GM18517 (cell line): ENCODE data around the gene RUVBL1.
"Not testable (repeated sequence)": the region's sequence is repeated elsewhere in the genome, so short reads cannot be mapped to it uniquely, and the experiment has no call there.

Experiments used
- ATAC-seq: cut with Tn5 transposase; IDR thresholded peaks from one replicate; pipeline ENCODE4 v1.9.1; 2021; ENCODE audit warnings: mild to moderate bottlenecking, moderate library complexity; ENCODE audit not compliant: unreplicated experiment

RUVBL1 gene

GRCh38 chr3:128123538-128124368 lies at the start of gene RUVBL1:
TSS of gene RUVBL1 (minus strand) at chr3:128123812. CDS start at chr3:128123724, 88 bp downstream.
- peak; percentile 97 for ATAC-seq

DNA sequence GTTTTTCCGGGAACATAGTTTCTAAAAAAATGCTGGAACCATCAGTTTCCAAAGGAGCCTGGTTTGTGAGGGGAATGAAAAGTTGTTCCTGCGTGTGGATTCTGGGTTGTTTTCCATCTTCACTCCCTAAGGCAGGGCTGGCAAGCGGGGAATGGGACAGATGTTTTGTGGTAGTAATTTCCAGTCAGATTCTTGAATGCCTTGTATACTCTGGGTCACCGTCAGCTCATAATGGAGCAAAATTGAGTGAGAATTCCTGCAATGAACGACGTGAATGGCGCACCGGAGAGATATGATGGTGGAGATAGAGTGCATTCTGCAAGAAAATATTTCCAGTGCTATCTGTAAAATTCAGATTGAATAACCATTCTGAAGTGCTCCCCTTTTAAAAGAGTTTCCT lies 49.6 kb upstream of the RUVBL1 start:
- ATAC-seq: no peak

DNA sequence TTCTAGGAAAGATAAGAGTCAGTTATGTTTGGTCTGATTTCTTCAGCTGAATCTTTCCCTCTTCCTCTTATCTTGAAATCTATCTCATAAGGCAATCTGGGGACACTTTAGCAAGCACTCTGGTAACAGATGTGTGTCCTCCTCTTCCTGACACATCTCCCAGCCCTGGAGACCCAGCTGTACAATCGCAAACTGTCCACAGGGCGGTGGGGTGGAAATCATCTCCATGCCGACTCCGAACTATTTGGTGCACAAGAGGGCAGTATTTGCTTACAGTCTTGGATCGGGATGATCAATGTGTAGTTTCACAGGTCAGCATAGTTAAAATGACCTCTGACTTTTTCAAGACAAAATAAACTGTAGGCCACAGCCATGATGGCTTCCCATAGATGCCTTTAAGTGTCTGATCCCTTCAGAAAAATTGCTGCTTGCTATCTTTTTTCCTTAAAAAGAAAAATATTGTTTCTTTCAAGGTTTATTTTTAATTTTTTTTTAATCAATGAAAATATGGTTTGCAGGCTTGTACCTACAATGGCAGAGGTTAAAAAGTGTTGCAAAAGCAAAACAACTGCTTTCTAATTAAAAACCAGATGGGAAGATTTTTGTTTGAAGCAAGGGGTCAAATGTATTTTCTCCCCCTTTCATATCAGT lies 47.4 kb upstream of the RUVBL1 start:
- ATAC-seq: no peak

GRCh38 chr3:128168836-128169235 lies 45.2 kb upstream of the RUVBL1 start:
- ATAC-seq: no peak

DNA sequence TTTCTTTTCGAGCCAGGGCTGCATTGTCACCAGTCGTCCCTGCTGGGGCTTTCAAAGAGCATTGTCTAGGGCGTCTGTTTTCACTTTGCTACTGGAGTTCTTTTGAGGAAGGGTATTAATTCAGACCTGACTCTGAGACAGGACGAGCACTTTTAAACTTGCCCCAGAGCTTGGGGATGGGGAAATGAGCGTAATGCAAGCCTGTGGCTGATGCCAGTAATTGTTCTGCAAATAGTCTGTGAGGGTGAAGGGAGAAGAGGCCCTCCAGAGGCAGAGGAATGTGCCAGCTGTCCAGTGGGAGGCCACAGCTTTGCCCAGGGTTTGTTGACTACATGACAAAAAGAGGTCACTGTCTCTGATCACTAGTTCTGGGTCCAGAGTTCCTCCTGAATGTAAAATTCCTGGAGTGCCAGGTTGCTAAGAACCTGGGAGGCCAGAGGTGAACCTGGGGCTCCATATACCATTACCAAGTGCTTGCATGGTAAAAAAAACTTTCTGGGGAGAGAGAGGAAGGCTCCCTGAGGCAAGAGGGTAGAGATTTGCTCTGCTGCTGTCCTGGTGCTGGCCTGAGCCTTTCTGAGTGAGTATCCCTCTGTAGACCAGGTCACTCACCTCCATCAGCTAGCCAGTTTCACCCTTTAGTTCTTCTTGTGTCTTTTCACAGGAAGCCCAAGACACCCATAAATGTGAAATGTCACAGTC lies 44.5 kb upstream of the RUVBL1 start:
- ATAC-seq: no peak

- ATAC-seq: no peak
These were observed 44.0 kb upstream of the RUVBL1 start for GRCh38 chr3:128167646-128167972.

DNA sequence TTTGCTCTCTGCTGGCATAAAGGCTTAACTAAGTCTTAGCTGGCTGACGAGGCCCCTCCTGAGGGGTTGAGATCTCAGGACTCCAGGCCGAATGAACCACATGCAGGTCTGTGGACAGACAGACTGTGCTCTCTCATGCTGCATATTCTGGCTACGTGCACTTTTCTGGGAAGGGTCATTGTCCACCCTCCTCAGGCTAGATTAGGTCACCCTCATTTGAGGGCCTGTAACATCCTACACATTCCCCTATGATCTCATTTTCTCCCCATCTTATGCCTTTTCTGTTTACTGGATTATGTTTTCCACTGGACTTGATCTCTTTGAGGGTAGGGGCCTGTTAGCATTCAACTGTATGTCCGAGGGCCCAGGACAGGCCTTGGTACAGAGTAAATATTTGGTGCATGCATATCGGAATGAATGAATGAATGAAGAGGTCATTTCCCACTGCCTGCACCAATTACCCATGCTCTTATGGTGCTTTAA lies 43.4 kb upstream of the RUVBL1 start:
- no peak for ATAC-seq

- ATAC-seq: no peak
These were observed 39.8 kb upstream of the RUVBL1 start for GRCh38 chr3:128163432-128163831.

DNA sequence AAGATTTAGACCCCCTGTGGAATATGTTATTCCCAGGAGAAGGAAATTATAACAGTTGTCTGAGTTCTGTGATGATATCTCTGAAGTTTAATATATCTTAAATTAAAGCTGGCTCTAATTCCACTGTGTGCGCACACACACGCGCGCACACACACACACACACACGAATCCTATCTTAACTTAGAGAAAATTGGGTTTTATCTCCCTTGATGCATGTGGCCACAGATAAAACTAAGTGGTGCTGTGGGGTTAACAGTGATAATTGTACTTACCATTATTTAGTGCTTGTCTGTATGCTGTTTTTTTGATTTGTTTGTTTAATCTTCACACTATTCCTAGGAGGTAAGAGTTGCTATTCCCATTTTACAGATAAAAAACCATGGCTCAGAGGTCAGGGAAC lies 37.0 kb upstream of the RUVBL1 start:
- ATAC-seq: no peak

DNA sequence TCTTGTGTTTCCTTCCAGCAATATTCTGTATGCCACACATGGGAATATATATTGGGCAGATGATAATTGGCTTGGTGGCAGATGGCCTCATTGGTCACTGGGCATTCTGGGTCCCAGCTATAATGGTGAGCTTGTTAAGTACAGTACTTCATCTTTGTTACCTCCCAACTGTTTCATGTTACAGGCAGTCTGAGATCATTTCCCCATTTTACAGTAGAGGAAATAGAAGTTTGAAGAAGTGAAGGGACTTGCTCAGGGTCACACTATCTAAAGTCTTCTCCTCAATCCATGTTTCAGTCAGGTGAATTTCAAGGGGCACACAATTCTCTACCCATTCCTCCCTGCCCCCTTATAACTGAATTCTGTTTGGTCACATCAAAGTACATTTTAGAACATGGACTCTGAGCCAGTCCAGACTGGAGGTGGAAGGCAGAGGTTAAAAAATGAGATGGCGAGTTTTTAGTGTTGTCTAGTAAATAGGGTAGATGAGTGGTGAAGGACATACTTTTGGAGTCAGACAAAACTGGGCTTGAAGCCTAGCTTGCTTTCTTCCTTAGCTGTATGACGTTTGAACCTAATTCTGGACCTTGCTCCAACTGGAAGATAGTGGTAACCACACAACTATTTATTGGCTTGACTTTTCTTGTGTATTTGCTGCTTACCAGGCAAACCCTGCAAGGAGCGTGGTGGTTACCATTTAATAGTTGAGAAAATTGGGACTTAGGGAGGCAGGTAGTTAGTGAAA lies 32.2 kb upstream of the RUVBL1 start:
- no peak for ATAC-seq

GRCh38 chr3:128154354-128154753 lies 30.7 kb upstream of the RUVBL1 start:
- ATAC-seq: not testable (repeated sequence)

GRCh38 chr3:128153156-128154041 lies 29.8 kb upstream of the RUVBL1 start, which contains the start of gene EEFSEC:
TSS of gene EEFSEC (plus strand) at chr3:128153481. CDS start at chr3:128153508, 27 bp downstream.
- ATAC-seq: peak; percentile 83

GRCh38 chr3:128152419-128153155 lies 29.0 kb upstream of the RUVBL1 start:
- no peak for ATAC-seq

DNA sequence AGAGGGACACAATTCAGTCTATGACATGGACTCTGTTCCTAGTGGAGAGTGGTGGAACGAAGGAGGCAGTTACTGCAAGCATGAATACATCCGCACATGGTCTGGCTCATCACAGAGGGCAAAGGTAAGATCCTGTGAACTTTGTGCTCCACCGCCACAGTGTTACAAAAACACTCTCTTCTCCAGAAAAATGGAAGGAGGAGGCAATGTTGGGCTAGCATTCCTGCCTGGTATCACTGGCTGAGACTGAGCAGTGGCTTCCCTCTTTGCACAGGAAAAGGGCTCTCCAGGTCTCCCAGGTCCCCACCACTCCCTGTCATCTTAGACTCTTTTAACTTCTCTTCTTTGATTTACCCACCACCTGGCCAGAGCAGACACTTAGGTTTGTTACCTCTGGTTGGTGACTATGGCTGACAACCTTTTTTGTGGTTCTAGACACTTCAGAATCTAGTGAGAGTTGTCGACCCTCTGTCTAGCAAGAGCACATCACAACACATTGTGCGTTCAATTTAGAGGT lies 28.2 kb upstream of the RUVBL1 start:
- no peak for ATAC-seq

DNA sequence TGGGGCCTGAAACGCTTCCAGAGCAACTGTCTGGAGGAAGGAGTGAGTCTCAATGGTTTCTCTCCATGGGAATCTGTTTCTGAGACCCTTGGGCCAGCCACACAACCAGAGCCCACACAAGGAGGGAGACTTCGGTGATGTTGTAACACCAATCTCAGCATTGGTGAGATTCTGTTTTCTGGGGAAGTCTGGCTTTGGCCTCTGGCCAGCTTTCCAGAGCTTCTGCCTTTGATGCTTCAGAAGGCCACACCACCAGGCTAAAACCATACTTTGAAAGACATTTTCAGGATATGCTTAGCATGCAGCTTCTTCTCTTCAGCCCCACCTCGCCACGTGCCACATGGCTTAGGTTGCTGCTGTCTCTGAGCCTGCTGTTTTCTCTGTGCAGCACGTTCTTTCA lies 26.0 kb upstream of the RUVBL1 start:
- ATAC-seq: no peak

DNA sequence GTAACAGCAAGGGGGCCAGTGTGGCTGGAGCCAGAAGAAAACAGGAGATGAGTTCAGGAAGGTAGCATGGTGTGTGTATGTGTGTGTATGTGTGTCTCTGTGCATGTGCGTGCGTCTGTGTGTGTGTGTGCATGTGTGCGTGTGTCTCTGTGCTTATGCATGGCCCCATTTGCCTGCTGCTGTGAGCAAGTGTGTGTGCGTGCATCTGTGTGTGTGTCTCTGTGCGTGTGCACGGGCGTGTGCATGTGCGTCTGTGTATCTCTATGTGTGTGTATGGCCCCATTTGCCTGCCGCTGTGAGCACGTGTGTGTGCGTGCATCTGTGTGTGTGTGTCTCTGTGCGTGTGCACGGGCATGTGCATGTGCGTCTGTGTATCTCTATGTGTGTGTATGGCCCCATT lies 22.6 kb upstream of the RUVBL1 start:
- no peak for ATAC-seq

GRCh38 chr3:128145279-128145678 lies 21.7 kb upstream of the RUVBL1 start:
- ATAC-seq: no peak

DNA sequence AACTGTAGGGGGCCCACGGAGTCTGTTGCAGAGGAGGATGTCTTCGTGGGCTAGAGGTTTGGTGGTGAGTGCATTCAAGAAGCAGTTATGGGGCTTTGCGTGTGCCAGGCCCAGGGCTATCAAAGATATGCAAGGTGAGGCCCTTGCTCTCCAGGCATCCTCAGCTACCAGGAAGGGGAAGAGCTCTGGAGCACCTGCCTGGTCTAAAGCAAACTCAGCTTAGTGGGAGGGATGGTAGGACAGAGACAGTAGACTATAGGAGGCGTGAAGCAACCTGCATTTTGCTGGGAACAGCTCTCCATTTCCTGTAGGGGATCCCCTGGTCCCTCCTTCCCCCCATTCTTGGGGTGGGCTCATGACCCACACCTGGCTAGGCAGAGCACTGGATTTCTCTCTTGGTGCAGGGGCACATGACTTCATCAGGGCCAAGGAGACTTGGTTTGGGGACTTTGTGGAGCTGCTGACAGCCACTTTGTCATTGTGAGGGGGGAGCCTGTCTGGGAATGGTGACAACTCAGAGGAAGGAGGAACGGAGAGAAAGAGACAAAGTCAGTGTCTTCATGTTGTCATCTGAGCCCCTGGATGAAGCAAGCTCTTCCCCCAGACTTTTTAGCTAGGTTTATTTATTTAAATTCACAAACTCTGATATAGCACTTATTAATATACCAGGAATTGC lies 21.0 kb upstream of the RUVBL1 start:
- no peak for ATAC-seq
